RWPE1 (cell line): ENCODE data around the gene AMZ2.
A peak's percentile ranks its signal among the peaks of the same experiment; 100 is the strongest.
"Not testable (repeated sequence)": the region's sequence is repeated elsewhere in the genome, so short reads cannot be mapped to it uniquely, and the experiment has no call there.

ENCODE experiments used
- CTCF ChIA-PET: fragments of 350-600 bp; sonication (Branson Sonifier 250); formaldehyde crosslinking; extraction: SDS; loops from one replicate; lab custom pipeline; 2021; lab: Yijun Ruan, JAX
- POLR2A ChIA-PET: fragments of 400-600 bp; formaldehyde crosslinking; extraction: SDS; loops from one replicate; lab custom pipeline; 2020; ENCODE audit warnings: antibody characterized with exemption; ENCODE audit not compliant: low non-redundant PET; lab: Yijun Ruan, JAX
- DNase-seq: peaks from one replicate; pipeline ENCODE4 v3.0.0; 2012; ENCODE audit warnings: low spot score
- H3K27ac ChIP-seq: fragments of 450-650 bp; 2 replicates; pipeline ENCODE4 v1.5.1; 2017
- CTCF ChIP-seq: fragments of 450-650 bp; conservative IDR thresholded peaks from 2 replicates; pipeline ENCODE4 v1.5.1; 2017; ENCODE audit warnings: low read depth, mild to moderate bottlenecking

The AMZ2 gene

GRCh38 chr17:68247445-68248198 is at the start of gene AMZ2:
AMZ2 (plus strand) TSS chr17:68248043; CDS start chr17:68250188, 2,145 bp downstream.
- DNase-seq = peak; percentile 90
- ChIA-PET POLR2A (interaction anchor here (0.5 kb wide), 1 partner anchor 14 kb away, joined by 6 read pairs; no protein-coding TSS in a partner anchor), CTCF (interaction anchor here (0.7 to 1.8 kb wide), 4 partner anchors 47 to 223 kb away, joined by 3 to 6 read pairs (median 4); no protein-coding TSS in a partner anchor)
- TF ChIP-seq CTCF = no peak
- peak within 1 kb of the TSS; percentile 93 for H3K27ac ChIP-seq

GRCh38 chr17:68198931-68199836 is 48.7 kb upstream of the AMZ2 start:
- POLR2A ChIA-PET = no interaction called here

GRCh38 chr17:68199837-68200688 is 47.8 kb upstream of the AMZ2 start:
- H3K27ac ChIP-seq = no peak overlapping the region
- POLR2A ChIA-PET = no interaction called here
- DNase-seq = no peak
- CTCF ChIA-PET = interaction anchor here (0.6 to 2.2 kb wide), 8 partner anchors 14 to 281 kb away, joined by 3 to 24 read pairs (median 3); partner anchors contain the start of gene AMZ2
- TF ChIP-seq CTCF = no peak

More at GRCh38 chr17:68198931-68199836, 48.7 kb upstream of the AMZ2 start:
- no peak for TF ChIP-seq CTCF
- DNase-seq = no peak
- CTCF ChIA-PET = interaction anchor here (0.7 to 2.2 kb wide), 3 partner anchors 14 to 49 kb away, joined by 4 to 24 read pairs (median 6); partner anchors contain the start of gene AMZ2
- H3K27ac ChIP-seq = no peak overlapping the region

- H3K27ac ChIP-seq = no peak overlapping the region
- DNase-seq = peak; percentile 44
- TF ChIP-seq CTCF = peak; percentile 95
- ChIA-PET CTCF (interaction anchor here (0.6 to 2.2 kb wide), 10 partner anchors 15 to 280 kb away, joined by 3 to 24 read pairs (median 3); partner anchors contain the start of gene AMZ2), POLR2A (no interaction called here)
These were observed 47.0 kb upstream of the AMZ2 start for GRCh38 chr17:68200689-68201417.

- POLR2A ChIA-PET, DNase-seq, H3K27ac ChIP-seq: not testable (repeated sequence)
- CTCF ChIA-PET = interaction anchor here (0.6 to 2.2 kb wide), 8 partner anchors 16 to 1481 kb away, joined by 3 to 24 read pairs (median 3); no protein-coding TSS in a partner anchor
These were observed 46.4 kb upstream of the AMZ2 start for GRCh38 chr17:68201418-68201771.

GRCh38 chr17:68202321-68202720 is 45.5 kb upstream of the AMZ2 start:
- POLR2A ChIA-PET, H3K27ac ChIP-seq, DNase-seq: not testable (repeated sequence)
- CTCF ChIA-PET = interaction anchor here (1.6 kb wide), 1 partner anchor 30 kb away, joined by 4 read pairs; no protein-coding TSS in a partner anchor
